ENCODE results near the gene SLC37A1.

SLC37A1 gene

GRCh38 chr21:42590431-42591131 is 76.9 kb downstream of the SLC37A1 start:
- no peak overlapping the region for H3K4me3 ChIP-seq (ENCODE audit: low read depth, low read length)
- H3K27ac ChIP-seq = no peak overlapping the region
- no peaks in the 10 kb centered on the region for H3K9me3 ChIP-seq (ENCODE audit: severe bottlenecking)
- no peak for TF ChIP-seq CTCF (IDR thresholded peaks at IDR 0.05; ENCODE audit: low read depth, low read length)
- no peaks in the 10 kb centered on the region for H3K27me3 ChIP-seq (ENCODE audit: insufficient read depth, low read depth, severe bottlenecking)
- DNase-seq = no peak
- H3K36me3 ChIP-seq = no peaks in the 10 kb centered on the region

- TF ChIP-seq CTCF (IDR thresholded peaks at IDR 0.05; ENCODE audit: low read depth, low read length) = no peak
- Histone ChIP-seq H3K36me3 (no peaks in the 10 kb centered on the region), H3K27ac (no peak overlapping the region)
Observed at GRCh38 chr21:42591170-42591869, 77.7 kb downstream of the SLC37A1 start.

GRCh38 chr21:42592156-42592820 is 78.6 kb downstream of the SLC37A1 start:
- no peak for TF ChIP-seq CTCF (IDR thresholded peaks at IDR 0.05; ENCODE audit: low read depth, low read length)
- DNase-seq = no peak
- H3K36me3 ChIP-seq = no peaks in the 10 kb centered on the region
- H3K27ac ChIP-seq = no peak overlapping the region
- peaks cover under 1% of the 10 kb centered on the region for H3K9me3 ChIP-seq (ENCODE audit: severe bottlenecking)
- no peak overlapping the region for H3K4me3 ChIP-seq (ENCODE audit: low read depth, low read length)
- no peaks in the 10 kb centered on the region for H3K27me3 ChIP-seq (ENCODE audit: insufficient read depth, low read depth, severe bottlenecking)

More at GRCh38 chr21:42591170-42591869, 77.7 kb downstream of the SLC37A1 start:
- no peak for DNase-seq
- H3K27me3 ChIP-seq (ENCODE audit: insufficient read depth, low read depth, severe bottlenecking) = no peaks in the 10 kb centered on the region
- H3K9me3 ChIP-seq (ENCODE audit: severe bottlenecking) = no peaks in the 10 kb centered on the region
- no peak overlapping the region for H3K4me3 ChIP-seq (ENCODE audit: low read depth, low read length)

DNA sequence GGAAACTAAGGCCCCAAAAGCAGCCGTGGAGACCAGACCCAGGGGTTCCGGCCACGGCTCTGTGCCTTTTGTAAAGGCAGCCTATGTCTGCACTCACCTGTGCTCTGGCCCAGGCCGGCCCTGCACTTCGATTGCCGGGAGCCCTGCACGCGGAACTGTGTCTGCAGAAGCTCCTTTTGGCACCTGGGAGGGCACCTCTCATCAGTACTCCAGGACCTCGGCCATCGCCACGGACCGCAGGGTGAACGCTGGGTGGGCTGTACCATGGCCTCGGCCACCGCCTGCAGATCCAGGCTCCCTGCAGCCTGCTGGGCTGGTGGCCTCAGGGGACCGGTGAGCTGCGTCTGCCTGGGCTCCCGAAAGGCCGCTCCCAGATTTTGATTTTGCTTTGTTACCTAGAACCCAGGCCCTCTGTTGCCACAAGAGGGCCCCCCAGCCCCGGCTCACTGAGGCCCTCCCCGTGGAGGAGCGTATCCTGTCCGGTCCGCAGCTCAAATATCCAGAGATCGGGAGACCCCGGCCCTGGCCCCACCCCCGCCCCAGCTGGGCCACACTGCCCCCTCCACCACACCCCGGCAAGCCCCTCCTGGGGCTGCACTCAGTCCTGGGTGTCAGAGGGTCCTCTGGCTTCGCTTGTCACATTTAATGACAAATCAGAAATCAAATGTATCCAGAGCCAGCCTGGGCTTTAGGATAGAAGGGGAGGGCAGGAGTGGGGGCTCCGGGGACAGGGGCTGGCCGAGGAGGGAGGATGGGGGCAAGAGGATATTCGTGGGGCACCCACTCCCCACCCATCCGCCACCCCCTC is 79.6 kb downstream of the SLC37A1 start:
- DNase-seq = peak; percentile 88
- Histone ChIP-seq H3K27me3 (ENCODE audit: insufficient read depth, low read depth, severe bottlenecking) (no peaks in the 10 kb centered on the region), H3K4me3 (ENCODE audit: low read depth, low read length) (no peak overlapping the region), H3K27ac (peak overlapping the region; percentile 30), H3K36me3 (no peaks in the 10 kb centered on the region), H3K9me3 (ENCODE audit: severe bottlenecking) (peaks cover 4% of the 10 kb centered on the region)
- peak; percentile 86 for TF ChIP-seq CTCF (IDR thresholded peaks at IDR 0.05; ENCODE audit: low read depth, low read length)

GRCh38 chr21:42594616-42595282 is 81.1 kb downstream of the SLC37A1 start:
- no peak overlapping the region for H3K27ac ChIP-seq
- H3K36me3 ChIP-seq = no peaks in the 10 kb centered on the region
- peaks cover 4% of the 10 kb centered on the region for H3K9me3 ChIP-seq (ENCODE audit: severe bottlenecking)
- H3K27me3 ChIP-seq (ENCODE audit: insufficient read depth, low read depth, severe bottlenecking) = no peaks in the 10 kb centered on the region
- no peak for TF ChIP-seq CTCF (IDR thresholded peaks at IDR 0.05; ENCODE audit: low read depth, low read length)
- no peak for DNase-seq
- H3K4me3 ChIP-seq (ENCODE audit: low read depth, low read length) = no peak overlapping the region
